ENCODE results near the gene INTS15. TPM values are rescaled to one million over a fixed set of nuclear protein-coding genes. Genes with fewer than 3 reads are reported as not detected.

The INTS15 gene
- total RNA-seq, 1 donor from 2014 or later = 7.4 TPM

GRCh38 chr7:6604458-6604857, 14.6 kb downstream of the INTS15 start:
- Histone ChIP-seq H3K36me3 (ENCODE audit: control insufficient read depth, insufficient read depth, low read length) (peaks cover 9% of the 10 kb centered on the region), H3K27me3 (ENCODE audit: control insufficient read depth, insufficient read depth, low read length) (no peaks in the 10 kb centered on the region), H3K4me3 (ENCODE audit: low read depth, low read length) (no peak overlapping the region)
- FAIRE-seq = no peak
- no peak for TF ChIP-seq CTCF (IDR thresholded peaks at IDR 0.05; ENCODE audit: insufficient read depth, low read length, severe bottlenecking)
- DNase-seq (ENCODE audit: low read depth) = no peak

GRCh38 chr7:6606866-6607583, 17.2 kb downstream of the INTS15 start:
- Histone ChIP-seq H3K36me3 (ENCODE audit: control insufficient read depth, insufficient read depth, low read length) (peaks cover 3% of the 10 kb centered on the region), H3K4me3 (ENCODE audit: low read depth, low read length) (no peak overlapping the region), H3K27me3 (ENCODE audit: control insufficient read depth, insufficient read depth, low read length) (no peaks in the 10 kb centered on the region)
- no peak for TF ChIP-seq CTCF (IDR thresholded peaks at IDR 0.05; ENCODE audit: insufficient read depth, low read length, severe bottlenecking)
- DNase-seq (ENCODE audit: low read depth) = no peak
- no peak for FAIRE-seq

GRCh38 chr7:6607651-6608051, 17.8 kb downstream of the INTS15 start:
- no peak for TF ChIP-seq CTCF (IDR thresholded peaks at IDR 0.05; ENCODE audit: insufficient read depth, low read length, severe bottlenecking)
- Histone ChIP-seq H3K4me3 (ENCODE audit: low read depth, low read length) (no peak overlapping the region), H3K36me3 (ENCODE audit: control insufficient read depth, insufficient read depth, low read length) (peaks cover 2% of the 10 kb centered on the region), H3K27me3 (ENCODE audit: control insufficient read depth, insufficient read depth, low read length) (no peaks in the 10 kb centered on the region)
- FAIRE-seq = no peak
- no peak for DNase-seq (ENCODE audit: low read depth)

GRCh38 chr7:6608081-6608480, 18.3 kb downstream of the INTS15 start:
- Histone ChIP-seq H3K27me3 (ENCODE audit: control insufficient read depth, insufficient read depth, low read length) (no peaks in the 10 kb centered on the region), H3K36me3 (ENCODE audit: control insufficient read depth, insufficient read depth, low read length) (peaks cover 2% of the 10 kb centered on the region), H3K4me3 (ENCODE audit: low read depth, low read length) (no peak overlapping the region)
- TF ChIP-seq CTCF (IDR thresholded peaks at IDR 0.05; ENCODE audit: insufficient read depth, low read length, severe bottlenecking) = no peak
- DNase-seq (ENCODE audit: low read depth) (no peak), FAIRE-seq (no peak)

GRCh38 chr7:6608794-6609193, 19.0 kb downstream of the INTS15 start:
- FAIRE-seq (no peak), DNase-seq (ENCODE audit: low read depth) (no peak)
- peaks cover 2% of the 10 kb centered on the region for H3K36me3 ChIP-seq (ENCODE audit: control insufficient read depth, insufficient read depth, low read length)
- H3K4me3 ChIP-seq (ENCODE audit: low read depth, low read length) = no peak overlapping the region
- no peaks in the 10 kb centered on the region for H3K27me3 ChIP-seq (ENCODE audit: control insufficient read depth, insufficient read depth, low read length)
- TF ChIP-seq CTCF (IDR thresholded peaks at IDR 0.05; ENCODE audit: insufficient read depth, low read length, severe bottlenecking) = no peak

- peaks cover 2% of the 10 kb centered on the region for H3K36me3 ChIP-seq (ENCODE audit: control insufficient read depth, insufficient read depth, low read length)
- H3K4me3 ChIP-seq (ENCODE audit: low read depth, low read length) = no peak overlapping the region
- no peak for DNase-seq (ENCODE audit: low read depth)
- no peak for TF ChIP-seq CTCF (IDR thresholded peaks at IDR 0.05; ENCODE audit: insufficient read depth, low read length, severe bottlenecking)
- peaks cover 10% of the 10 kb centered on the region for H3K27me3 ChIP-seq (ENCODE audit: control insufficient read depth, insufficient read depth, low read length)
- no peak for FAIRE-seq
Measured at GRCh38 chr7:6612819-6613218, 23.0 kb downstream of the INTS15 start.

All from bronchial epithelial cell (primary cell).